Uterus (tissue), 4 donors: ENCODE data around the gene RAB21. TPM values are rescaled to one million over a fixed set of nuclear protein-coding genes. Genes with fewer than 3 reads are reported as not detected.

Source experiments
- DNase-seq, 2 donors: peaks; one replicate each; pipeline ENCODE4 v3.0.0-alpha.2; 2019 to 2020
- H3K27ac ChIP-seq, 2 donors: fragments of 200-600 bp; sonication (generic); 1 replicate in 1 of 2; 2 replicates in 1 of 2; pipeline ENCODE4 v1.5.1; 2016 to 2018
- H3K27me3 ChIP-seq, 2 donors: fragments of 200-600 bp; sonication (generic); one replicate each; pipeline ENCODE4 v1.5.1; 2018 to 2019; ENCODE audit warnings: control low read depth in 1 of 2
- H3K36me3 ChIP-seq, 2 donors: fragments of 200-600 bp; sonication (generic); one replicate each; pipeline ENCODE4 v1.5.1; 2019; ENCODE audit warnings: control low read depth in 1 of 2
- H3K4me1 ChIP-seq, 2 donors: fragments of 200-600 bp; sonication (generic); one replicate each; pipeline ENCODE4 v1.5.1; 2018 to 2019; ENCODE audit warnings: control low read depth in 1 of 2
- H3K4me3 ChIP-seq, 2 donors: fragments of 200-600 bp; sonication (generic); 1 replicate in 1 of 2; 2 replicates in 1 of 2; pipeline ENCODE4 v1.5.1; 2018 to 2019; ENCODE audit warnings: mild to moderate bottlenecking in 1 of 2
- H3K9me3 ChIP-seq, 2 donors: fragments of 200-600 bp; sonication (generic); one replicate each; pipeline ENCODE4 v1.5.1; 2019; ENCODE audit warnings: control low read depth in 1 of 2
- POLR2A ChIP-seq, 2 donors: fragments of 450-650 bp; IDR thresholded peaks; one replicate each; pipeline ENCODE4 v1.6.1; 2016; ENCODE audit warnings: antibody characterized with exemption in 2 of 2, mild to moderate bottlenecking in 1 of 2, moderate library complexity in 1 of 2
- intact Hi-C: fragments of 100-400 bp; cut with DNase I; formaldehyde crosslinking; loops from one replicate; pipeline ENCODE4 v1.15.1; 2023; ENCODE audit warnings: low total_unique reads
- total RNA-seq, 4 donors: library from RNA; depleted of rRNA in 3 of 4; stranded (reverse); fragments of >200 nt in 3 of 4; gene quantifications; one replicate each; pipeline versions ENCODE4 v1.1.0 to v1.2.4, GENCODE V29; 2014 to 2023
- TF ChIP-seq, protein P1 (sequence below), 4 experiments: fragments of 200-600 bp in 2 of 4; fragments of 450-650 bp in 2 of 4; sonication (generic) in 2 of 4; IDR thresholded peaks; one replicate each; pipeline ENCODE4 v1.5.1; 2016 to 2019; ENCODE audit warnings: antibody characterized with exemption in 4 of 4, mild to moderate bottlenecking in 2 of 4, moderate library complexity in 1 of 4
- donor health status: DM: yes; HTN: yes; CAD: no.

The RAB21 gene
- total RNA-seq, 4 donors from 2014 or later, result 10.6 to 72.7 (median 24.5) TPM

DNA sequence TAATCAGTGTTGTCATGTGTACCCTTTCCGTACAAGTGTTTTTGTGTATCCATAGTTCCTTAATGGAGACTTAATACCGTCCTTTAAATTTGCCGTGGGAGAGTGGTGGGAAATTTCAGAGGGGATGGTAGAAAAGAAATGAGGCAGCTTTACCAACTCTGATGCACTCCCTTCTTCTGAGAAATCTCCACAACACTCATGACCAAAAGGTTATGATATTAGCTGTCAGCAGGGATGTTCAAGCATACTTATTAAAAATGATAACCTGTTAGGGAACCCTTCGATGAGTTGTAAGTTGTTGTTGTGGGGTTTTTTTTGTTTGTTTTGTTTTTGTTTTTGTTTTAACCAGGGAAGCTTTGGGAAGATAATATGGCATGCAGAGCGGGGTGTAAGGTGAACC is 12.5 kb downstream of the RAB21 start:
- no peak overlapping the region for H3K4me3 ChIP-seq
- H3K4me1 ChIP-seq, result peaks cover 0 to 6% of the 10 kb centered on the region in 2 donors
- H3K27me3 ChIP-seq, result no peaks in the 10 kb centered on the region
- intact Hi-C loops, result no loop called here
- DNase-seq, result no peak
- no peak for TF ChIP-seq POLR2A (IDR thresholded peaks at IDR 0.05)
- TF ChIP-seq, protein P1, sequence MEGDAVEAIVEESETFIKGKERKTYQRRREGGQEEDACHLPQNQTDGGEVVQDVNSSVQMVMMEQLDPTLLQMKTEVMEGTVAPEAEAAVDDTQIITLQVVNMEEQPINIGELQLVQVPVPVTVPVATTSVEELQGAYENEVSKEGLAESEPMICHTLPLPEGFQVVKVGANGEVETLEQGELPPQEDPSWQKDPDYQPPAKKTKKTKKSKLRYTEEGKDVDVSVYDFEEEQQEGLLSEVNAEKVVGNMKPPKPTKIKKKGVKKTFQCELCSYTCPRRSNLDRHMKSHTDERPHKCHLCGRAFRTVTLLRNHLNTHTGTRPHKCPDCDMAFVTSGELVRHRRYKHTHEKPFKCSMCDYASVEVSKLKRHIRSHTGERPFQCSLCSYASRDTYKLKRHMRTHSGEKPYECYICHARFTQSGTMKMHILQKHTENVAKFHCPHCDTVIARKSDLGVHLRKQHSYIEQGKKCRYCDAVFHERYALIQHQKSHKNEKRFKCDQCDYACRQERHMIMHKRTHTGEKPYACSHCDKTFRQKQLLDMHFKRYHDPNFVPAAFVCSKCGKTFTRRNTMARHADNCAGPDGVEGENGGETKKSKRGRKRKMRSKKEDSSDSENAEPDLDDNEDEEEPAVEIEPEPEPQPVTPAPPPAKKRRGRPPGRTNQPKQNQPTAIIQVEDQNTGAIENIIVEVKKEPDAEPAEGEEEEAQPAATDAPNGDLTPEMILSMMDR (IDR thresholded peaks at IDR 0.05), result no peak
- H3K27ac ChIP-seq, result no peak overlapping the region
- no peaks in the 10 kb centered on the region for H3K9me3 ChIP-seq
- H3K36me3 ChIP-seq, result no peaks in the 10 kb centered on the region

GRCh38 chr12:71768900-71769299 is 14.2 kb downstream of the RAB21 start:
- intact Hi-C loops, result no loop called here
- H3K4me3 ChIP-seq, result no peak overlapping the region
- no peak for TF ChIP-seq POLR2A (IDR thresholded peaks at IDR 0.05)
- TF ChIP-seq, protein P1 (IDR thresholded peaks at IDR 0.05), result no peak
- H3K27me3 ChIP-seq, result no peaks in the 10 kb centered on the region
- peaks cover 0 to 6% of the 10 kb centered on the region in 2 donors for H3K4me1 ChIP-seq
- H3K9me3 ChIP-seq, result no peaks in the 10 kb centered on the region
- H3K36me3 ChIP-seq, result peaks cover 0 to 3% of the 10 kb centered on the region in 2 donors
- H3K27ac ChIP-seq, result no peak overlapping the region
- no peak for DNase-seq

GRCh38 chr12:71771069-71771468 is 16.4 kb downstream of the RAB21 start:
- no peaks in the 10 kb centered on the region for H3K27me3 ChIP-seq
- peaks cover 0 to 6% of the 10 kb centered on the region in 2 donors for H3K4me1 ChIP-seq
- intact Hi-C loops, result no loop called here
- H3K9me3 ChIP-seq, result no peaks in the 10 kb centered on the region
- no peak for TF ChIP-seq POLR2A (IDR thresholded peaks at IDR 0.05)
- TF ChIP-seq, protein P1 (IDR thresholded peaks at IDR 0.05), result no peak
- H3K36me3 ChIP-seq, result peaks cover 0 to 3% of the 10 kb centered on the region in 2 donors
- H3K27ac ChIP-seq, result peak overlapping the region in 1 of 2 donors; percentile 64
- H3K4me3 ChIP-seq, result no peak overlapping the region
- no peak for DNase-seq

- H3K36me3 ChIP-seq, result peaks cover 0 to 3% of the 10 kb centered on the region in 2 donors
- intact Hi-C loops, result no loop called here
Observed at GRCh38 chr12:71772735-71773134, 18.1 kb downstream of the RAB21 start.

GRCh38 chr12:71780237-71780822 is 25.7 kb downstream of the RAB21 start:
- H3K27me3 ChIP-seq, result no peaks in the 10 kb centered on the region
- no peak overlapping the region for H3K4me3 ChIP-seq
- peak in 1 of 2 donors; percentile 31 for DNase-seq
- no peaks in the 10 kb centered on the region for H3K36me3 ChIP-seq
- intact Hi-C loops, result no loop called here
- TF ChIP-seq, protein P1 (IDR thresholded peaks at IDR 0.05), result peak; percentile 47 to 65 (median 58)
- TF ChIP-seq POLR2A (IDR thresholded peaks at IDR 0.05), result no peak
- H3K27ac ChIP-seq, result no peak overlapping the region
- H3K4me1 ChIP-seq, result no peaks in the 10 kb centered on the region
- H3K9me3 ChIP-seq, result no peaks in the 10 kb centered on the region

More at GRCh38 chr12:71772735-71773134, 18.1 kb downstream of the RAB21 start:
- no peak overlapping the region for H3K27ac ChIP-seq
- H3K4me3 ChIP-seq, result no peak overlapping the region
- no peaks in the 10 kb centered on the region for H3K27me3 ChIP-seq
- no peak for DNase-seq
- TF ChIP-seq, protein P1 (IDR thresholded peaks at IDR 0.05), result no peak
- no peak for TF ChIP-seq POLR2A (IDR thresholded peaks at IDR 0.05)
- H3K9me3 ChIP-seq, result no peaks in the 10 kb centered on the region
- H3K4me1 ChIP-seq, result peaks cover 0 to 6% of the 10 kb centered on the region in 2 donors
